Activated CD4-positive, alpha-beta T cell treated with anti-CD3 and anti-CD28 coated beads, Interleukin-2, amount 50 U/mL, for 4 hours (primary cell): ENCODE measurements around the gene FRMD1.

Experiments
- DNase-seq, 2 experiments: peaks; one replicate each; pipeline ENCODE4 v3.0.0-alpha.2; 2020

The FRMD1 gene

DNA sequence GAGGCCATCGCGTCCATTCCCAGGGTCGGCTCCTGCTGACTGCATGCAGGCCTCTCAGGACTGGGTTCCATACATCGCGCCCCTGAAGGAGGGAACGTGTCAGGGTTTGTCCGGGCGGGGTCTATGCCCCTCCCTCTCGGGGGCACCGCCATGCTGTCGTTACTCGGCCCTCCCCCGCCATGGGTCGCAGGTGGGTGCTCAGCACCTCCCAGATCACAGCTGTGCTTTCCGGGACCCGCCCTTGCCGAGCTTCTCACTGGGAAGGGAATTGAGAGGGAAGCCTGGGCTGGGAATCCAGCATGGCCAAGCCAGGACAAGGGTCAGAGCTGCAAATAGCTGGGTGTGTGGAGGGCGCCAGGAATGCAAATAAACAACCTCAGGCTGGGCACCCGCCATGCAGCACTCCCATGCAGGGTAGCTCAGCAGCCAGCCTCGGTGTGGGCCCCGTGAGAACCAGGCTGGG is at the start of gene FRMD1:
Gene FRMD1 (minus strand): TSS at position 270 of the 463 bp plus-strand sequence. CDS start 118 bp downstream, at position 152.
- DNase-seq = no peak

DNA sequence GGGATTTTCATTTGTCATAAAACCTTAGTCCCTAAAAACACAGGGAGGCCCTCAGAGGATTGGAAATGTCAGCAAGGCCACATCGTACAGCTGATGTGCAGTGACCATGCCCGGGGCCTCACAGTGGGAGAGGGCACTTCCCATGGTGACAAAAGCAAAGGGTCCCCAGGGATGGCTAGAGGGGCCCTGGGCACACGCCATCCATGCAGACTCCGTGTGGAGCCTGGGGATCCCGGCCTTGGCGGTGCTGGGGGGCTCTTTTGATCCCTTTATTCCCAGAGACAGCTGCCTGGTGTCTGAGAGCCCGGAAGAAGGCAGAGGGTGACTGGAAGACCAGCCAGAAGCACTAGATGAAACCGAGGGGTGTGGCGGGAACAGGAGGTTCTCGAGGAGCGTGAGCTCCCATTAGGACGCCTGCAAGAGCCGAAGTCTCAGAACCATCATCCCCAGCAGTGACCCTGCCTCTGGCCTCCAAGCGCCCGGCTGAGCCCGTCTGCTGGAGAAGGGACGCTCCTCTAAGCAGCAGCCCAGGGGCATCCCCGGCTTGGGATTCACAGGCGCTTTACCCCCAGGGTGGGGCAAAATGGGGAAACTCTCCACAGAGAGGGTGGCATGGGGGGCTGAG is 49.1 kb upstream of the FRMD1 start:
- no peak for DNase-seq

DNA sequence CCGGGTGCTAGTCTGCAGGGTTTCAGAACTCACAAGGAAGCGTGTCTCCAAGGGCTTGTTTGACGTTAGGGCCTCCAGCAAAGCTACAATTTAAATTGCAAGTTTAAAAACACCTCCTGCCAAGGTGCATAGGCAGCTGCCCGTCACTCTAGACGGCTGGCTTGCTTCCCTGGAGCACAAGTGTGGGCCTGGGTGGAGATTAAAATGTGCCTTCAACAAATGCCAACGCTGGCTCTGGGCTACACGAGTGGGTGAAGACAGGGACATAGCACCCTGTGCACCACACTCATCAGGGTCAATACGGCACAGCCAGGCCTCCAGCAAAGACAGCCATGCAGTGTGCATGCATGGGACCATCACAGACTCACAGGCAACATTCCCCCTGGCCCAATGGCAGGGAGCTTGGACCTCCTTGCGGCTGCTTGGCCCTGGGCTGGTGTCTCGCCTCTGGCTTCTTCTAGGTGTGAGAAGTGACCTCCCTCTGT is 48.4 kb upstream of the FRMD1 start:
- no peak for DNase-seq

DNA sequence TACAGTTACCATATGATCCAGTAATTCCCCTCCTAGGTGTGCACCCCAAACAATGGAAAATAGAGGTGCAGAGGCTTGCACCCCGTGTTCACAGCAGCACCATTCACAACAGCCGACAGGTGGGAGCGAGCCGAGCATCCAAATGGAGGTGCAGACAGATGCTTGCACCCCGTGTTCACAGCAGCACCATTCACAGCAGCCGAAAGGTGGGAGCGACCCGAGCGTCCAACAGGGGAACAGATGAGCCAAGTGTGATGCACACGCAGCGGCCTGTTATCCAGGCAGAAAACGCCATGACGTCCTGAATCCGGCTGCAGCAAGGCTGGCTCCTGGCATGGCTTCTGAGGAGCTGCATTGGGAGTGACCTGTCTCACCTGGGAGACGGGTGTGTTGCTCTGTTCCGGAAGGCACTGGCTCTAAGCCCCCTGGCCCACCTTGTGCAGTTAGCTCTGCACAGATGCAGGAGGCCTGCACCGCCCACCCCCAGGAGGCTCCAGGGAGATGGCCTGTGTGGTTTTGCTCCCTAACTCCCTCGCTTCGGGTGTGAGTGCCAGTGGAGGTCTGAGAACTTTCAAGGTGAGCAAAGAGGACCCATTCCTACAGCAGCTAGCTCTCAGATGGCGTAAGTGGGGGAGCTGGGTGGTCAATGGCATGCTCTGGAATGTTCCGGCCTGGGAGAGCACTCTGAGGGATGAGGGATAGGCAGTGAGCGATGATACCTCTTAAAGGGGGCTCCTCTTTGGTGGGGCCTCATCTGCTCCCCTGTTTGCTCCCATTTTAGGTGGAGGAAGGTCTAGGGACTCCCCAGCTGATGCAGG is 47.8 kb upstream of the FRMD1 start:
- DNase-seq = no peak

DNA sequence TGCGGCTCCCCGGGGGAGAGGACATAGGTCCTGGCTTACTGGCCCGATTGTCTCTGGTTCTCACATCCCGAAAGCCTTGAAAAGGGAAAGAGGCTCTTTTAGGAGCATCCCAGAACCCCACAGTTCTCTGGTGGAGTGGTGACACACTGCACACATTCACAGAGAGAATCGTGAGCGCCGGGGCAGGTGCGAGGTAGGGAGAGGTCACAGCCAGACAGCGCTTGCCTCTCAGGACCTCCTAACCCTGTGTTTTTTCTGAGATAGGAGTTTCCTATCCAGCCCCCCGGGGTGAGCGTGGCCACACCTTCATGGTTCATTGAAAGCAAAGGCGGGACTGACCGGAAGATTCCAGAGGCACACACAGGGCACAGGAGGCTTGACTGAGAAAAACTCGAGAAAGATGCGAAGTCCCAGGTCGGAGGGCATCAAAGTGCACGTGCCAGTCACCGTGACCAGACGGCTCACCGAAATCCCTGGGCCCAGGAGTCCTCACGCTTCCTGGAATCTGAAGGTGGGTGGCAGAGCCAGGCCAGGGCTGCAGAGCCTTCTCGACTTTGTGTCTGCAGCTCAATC is 46.5 kb upstream of the FRMD1 start:
- DNase-seq = no peak

DNA sequence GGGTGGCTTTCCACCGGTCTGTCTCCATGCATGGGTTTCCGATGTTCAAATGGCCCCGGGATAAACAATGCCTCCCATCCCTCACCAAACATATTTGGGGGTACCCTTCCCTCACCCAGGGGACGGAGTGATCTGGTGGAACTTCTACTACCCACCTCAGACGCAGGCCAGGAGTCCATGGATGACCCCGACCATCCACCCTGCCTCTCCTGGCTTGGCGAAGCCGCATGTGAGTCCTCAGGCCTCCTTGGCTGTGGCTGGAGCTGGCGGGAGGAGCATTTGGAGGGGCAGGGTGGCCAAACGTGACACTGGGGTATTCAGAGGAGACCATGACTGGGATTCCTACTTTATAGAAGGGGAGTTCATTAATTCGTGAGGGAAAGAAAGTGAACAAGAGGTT is 45.9 kb upstream of the FRMD1 start:
- no peak for DNase-seq

DNA sequence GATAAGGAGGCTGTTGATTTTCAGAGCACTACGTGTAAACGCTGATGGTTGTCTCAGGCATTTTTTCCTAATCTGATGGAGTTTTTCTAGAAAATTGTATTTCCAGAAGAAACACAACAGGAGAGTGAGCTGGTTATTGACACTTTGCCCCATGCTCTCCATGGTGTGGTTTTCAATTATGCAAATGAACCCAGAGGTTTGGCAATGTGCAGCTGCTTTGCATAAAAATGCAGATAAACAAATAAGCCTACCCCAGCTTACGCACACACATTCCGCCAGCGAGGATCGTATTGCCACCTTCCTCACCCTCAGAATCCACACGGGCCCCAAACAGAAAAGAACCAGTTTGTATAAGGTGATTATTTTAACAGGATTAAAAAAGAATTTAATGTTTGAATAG is 45.1 kb upstream of the FRMD1 start:
- no peak for DNase-seq

DNA sequence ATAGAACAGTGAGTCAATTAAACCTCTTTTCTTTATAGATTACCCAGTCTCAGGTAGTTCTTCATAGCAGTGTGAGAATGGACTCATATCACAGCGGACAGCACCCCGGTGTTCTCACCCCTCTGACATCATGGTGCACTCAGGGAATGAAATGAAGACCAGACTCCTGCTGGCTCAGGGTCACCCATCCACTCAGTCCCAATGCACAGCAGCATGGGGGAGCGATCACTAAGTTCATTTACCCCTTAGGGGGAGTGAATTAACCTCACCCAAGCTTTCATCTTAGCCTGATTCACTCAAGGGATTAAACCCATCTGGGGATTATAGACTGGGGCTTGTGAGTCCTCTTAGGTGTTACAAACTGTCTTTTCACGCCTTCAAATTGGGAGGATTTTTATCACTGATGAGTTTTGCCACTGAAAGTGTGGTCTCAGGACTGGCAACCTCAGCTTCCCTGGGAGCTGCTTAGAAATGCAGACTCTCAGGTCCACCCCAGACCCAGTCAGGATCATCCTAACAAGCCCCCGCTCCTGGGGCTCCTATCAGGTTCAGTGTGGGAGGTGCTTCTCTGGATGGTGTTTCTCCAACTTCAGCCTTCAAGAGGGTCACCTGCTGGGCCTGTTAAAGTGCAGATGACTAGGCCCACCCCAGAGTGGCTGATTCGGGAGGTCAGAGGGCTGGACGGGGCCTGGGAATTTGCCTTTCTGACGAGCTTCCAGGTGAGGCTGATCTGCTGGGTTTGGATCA is 44.3 kb upstream of the FRMD1 start:
- no peak for DNase-seq

DNA sequence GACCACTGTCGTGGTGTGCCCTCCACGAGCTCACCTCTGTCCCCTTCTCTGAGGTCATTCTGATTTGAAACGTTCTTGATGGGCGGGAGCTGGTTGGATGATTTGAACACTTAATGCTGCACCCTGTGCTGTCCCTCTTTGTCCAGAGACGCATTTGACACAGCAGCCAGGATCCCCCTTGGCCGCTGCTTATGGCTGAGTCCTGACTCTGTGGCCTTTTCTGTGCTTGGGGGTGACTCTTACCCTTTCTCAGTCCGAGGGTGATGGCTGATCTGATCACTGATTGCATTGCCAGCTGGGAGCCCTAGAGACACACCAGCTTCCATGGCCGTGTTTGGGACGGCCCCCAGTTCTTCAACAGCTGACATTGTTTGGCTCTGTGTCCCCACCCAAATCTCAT is 43.5 kb upstream of the FRMD1 start:
- DNase-seq = no peak

DNA sequence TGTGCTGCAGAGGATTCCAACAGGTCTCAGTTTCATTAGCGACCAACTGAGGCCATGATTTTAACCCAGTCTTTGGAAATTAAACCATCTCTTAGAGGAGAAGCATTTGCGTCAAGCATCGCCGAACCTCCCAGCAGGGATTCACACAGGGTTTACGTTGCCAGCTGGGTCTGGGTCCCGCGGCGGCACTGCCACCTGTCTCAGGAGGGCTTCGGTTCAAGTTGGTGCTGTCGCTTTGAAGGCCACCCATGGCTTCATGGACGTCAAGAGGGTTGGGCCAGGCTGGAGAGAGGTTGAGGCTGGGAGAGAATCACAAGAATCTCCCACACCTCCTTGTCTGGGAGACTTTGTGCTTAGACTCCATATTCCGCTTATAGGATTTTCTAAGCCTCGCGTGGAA is 43.0 kb upstream of the FRMD1 start:
- DNase-seq = no peak

DNA sequence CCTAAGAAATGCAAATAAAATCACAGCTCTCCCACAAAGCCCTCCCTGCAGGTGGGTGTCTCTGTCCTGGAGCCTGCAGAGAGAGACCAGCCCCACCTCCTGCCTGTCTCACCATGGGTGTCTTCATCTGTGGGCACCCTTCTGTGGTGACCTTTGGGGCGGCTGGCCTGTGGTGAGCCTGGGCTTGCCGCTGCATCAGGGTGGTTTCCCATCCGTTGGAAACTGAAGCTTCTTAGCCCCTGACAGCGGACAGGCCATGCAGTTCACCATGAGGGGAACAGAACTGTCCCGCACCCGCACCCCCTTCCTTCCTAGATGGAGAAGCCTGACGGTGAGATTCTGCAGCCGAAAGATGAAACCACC is 42.3 kb upstream of the FRMD1 start:
- no peak for DNase-seq

DNA sequence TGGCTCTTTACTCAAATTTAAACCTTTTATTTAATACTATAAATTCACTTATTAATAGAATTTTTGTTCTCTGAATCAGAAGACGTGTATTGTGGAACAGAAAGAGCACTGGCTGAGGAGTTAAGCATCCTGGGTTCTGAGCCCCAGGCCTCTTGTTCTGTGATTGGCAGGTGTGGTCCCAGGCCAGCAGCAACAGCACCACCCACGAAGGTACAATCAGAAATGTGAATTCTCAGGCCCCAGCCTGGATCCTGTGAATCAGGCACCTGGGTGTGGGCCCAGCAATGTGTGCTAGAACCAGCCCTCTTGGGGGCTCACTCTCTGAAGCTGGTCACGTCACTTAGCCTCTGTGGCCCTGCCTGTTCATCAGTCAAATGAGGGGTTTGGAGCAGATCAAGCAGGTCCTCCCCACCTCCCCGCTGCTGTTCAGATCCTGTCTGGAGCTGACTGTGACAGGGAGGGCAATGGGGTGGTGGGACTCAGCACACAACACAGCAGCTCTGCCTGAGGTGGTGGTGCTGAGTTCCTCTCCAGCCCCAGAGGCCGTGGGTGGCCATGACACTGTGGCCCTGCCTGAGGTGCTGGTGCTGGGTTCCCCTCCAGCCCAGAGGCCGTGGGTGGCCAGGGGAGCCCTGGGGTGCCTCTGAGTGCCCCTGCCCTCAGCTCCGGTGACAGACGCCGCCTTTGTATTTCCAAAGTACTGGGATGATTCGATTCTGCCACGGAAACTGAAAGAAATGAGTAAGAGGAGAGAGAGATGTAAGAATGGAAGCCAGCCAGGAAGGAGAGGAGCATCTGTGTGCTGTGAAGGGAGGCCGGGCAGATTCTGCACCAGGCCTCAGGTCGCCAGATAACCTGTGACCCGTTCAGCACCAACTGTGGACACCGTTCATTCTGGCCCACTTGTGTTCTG is 41.6 kb upstream of the FRMD1 start:
- DNase-seq = no peak

DNA sequence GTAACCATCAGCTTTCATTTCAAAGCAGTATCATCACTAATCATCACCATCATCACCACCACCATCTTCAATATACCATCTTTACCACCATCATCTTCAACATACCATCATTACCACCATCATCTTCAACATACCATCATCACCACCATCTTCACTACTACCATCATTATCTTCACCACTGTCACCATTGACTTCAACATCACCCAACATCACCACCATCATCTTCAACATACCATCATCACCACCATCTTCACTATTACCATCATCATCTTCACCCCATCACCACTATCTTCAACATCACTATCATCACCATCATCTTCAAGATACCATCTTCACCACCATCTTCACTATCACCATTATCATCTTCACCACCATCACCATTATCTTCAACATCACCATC is 40.5 kb upstream of the FRMD1 start:
- DNase-seq = no peak

DNA sequence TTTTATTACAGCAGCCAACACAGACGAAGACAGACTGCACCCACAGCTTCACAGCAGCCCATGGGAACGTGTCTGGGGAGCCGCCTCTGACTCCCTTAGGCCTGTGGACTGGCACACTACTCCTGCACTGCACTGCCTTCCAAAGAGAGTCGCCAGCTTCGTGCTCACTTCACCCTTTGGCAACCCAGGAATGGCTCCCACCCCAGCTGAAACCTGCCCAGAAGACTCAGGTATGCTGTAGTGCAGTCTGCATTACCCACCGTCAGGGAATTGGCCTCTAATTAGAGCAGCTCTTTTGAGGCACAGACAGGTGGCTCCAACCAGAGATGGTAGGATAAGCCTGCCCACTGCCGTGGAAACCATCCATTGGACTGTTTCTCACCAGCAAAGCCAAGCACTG is 39.9 kb upstream of the FRMD1 start:
- no peak for DNase-seq

DNA sequence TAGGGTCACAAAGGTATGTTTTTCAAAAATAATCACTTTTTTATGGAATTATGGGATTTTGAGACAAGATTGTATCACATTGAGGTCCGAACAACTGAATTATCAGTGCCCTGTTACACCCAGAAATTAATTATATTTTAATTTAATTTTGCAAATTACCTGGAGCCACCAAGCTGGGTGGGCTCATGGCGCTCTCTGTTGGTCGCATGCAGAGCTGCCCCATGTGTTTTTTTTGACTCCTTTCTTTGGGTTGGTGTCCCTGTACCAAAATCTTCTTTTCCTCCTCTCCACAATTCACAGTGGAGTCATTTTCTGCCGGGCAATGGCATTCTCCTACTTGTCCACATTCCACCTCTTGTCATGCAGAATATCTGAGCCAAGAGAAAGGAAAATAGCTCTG is 38.9 kb upstream of the FRMD1 start:
- DNase-seq = no peak

DNA sequence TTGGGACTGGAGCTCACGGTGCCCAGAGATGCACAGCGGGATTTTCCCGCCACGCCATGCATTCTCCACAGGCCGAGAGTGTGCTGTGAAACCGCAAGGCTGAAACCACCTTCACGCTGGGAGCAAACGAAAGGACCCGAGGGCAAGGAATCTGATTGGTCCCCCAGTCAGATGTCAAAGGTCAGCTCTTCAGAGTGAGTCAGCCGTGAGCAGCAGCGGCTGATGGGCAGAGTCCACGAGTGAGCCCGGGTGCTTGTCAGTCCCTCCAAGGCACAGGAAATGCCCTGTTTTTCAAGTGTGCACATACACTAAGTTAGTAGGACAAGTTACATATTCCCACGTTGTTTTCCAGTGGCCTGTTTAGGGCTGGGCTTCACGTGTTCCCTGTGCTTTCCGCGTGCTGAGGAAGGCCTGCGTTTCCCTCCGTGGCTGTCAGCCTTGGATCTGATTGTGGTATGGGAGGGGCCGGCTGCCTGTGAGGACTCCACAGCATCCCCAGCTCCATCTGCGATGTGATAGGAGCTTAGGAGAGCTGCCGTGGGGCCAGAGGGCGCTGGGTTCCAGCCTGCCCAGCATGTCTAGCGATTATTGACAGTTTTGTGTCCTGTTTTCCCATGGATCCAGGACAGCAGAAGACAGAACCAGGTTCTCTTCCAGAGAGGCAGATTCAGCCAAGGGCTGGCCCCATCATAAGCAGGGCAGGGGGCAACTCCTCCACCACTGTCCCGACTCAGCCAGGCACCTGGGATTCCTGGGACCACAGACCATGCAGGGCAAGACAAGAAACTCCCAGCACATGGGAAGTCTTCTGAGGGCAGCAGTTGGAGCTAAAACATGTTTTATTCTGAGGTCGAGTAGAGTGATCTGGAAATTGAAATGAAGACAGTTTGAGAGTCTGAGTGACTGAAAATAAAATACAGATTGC is 38.2 kb upstream of the FRMD1 start:
- DNase-seq = no peak

DNA sequence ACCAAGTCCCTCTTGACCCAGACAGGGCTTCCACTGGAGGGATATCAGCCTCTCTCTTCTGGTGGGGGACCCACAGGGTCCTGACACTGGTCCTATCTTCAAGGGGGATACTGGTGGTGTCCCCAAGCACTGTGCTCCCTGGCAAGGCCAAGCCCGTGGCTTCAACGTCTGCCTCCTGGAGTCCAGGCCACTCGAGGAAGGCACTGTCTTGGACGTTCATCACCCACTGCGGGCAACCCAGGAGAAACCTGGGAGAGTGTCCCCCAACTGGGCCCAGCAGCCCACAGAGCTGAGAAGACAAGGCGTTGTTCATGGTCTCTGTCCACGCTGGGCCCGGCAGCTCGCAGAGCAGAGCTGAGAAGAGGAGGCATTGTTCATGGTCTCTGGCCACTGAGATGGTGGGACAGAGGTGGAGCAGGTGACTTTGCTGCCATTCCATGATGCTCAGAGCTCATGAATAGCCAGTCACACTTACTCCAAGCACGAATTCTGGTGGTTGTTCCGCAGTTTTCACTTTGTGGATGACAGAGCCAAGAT is 37.5 kb upstream of the FRMD1 start:
- DNase-seq = no peak

DNA sequence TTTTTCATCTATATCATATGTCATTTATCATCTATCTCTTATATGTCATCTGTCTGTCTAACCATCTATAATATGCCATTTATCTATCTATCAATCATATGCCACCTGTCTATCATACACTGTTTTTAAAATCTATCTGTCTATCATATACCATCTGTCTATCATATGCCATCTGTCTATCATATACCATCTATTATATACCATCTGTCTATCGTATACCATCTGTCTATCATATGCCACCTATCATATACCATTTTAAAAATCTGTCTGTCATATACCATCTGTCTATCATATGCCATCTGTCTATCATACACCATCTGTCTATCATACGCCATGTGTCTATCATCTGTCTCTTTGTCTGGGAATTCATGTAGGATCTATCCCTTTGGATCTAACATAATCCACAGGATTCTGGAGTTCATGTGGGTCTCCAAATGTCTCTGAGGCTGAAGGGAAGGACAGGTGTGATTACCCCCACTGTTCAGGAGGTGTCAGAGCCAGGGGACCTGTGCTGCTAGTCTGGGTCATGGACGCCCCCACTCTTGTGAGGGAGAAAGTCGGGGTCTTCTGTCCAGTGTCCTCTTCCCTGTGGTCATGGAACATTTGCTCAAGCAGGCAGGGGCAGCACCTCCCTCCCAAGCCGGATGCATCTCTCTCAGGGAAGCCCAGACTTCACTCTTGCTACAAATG is 36.9 kb upstream of the FRMD1 start:
- no peak for DNase-seq

DNA sequence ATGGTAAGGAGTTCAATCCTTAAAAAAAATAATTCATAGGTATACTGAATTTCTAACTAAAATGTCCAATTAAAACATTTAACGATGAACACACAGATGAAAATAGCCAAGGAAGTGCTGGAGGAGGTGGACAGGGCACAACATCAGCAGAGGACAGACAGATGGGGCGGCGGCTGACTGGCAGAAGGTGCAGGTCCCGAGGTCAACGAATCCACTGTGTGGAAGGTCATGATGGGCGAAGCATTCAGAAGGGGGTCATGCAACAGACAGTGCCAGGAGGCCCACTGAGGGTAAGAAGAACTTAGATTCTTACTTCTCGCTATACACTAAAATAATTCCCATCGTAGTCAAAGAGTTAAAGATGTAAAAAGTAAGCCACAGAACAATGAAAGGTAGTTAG is 34.2 kb upstream of the FRMD1 start:
- DNase-seq = no peak

DNA sequence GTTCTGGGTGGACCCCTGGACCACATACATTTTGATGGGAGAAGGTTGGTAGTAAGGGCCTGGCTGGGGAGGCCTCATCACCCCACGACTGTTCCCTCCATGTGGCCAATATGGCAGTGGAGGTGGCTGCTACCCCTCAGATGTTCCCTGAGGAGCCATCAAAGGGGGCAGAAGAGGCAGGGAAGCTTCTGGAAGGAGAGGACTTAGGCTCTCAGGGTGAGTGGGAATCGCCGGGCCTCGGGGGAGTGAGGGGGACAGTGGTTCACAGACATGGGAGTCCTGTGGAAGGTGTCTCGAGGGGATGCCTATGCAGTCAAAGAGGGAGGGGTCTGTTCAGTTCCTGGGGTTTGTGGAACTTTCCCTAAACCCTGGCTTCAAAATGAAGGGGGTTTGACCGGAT is 32.9 kb upstream of the FRMD1 start:
- DNase-seq = no peak
